ENCODE measurements around the gene PRKACB.

DNA sequence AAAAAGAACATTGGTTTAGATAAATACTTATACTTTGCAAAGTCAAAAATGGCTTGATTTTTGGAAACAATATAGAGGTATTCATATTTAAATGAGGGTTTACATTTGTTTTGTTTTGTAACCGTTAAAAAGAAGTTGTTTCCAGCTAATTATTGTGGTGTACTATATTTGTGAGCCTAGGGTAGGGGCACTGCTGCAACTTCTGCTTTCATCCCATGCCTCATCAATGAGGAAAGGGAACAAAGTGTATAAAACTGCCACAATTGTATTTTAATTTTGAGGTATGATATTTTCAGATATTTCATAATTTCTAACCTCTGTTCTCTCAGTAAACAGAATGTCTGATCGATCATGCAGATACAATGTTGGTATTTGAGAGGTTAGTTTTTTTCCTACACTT lies 92.2 kb downstream of the PRKACB start:
- no peak for TF ChIP-seq POLR2A (IDR thresholded peaks at IDR 0.05)
- no peak for TF ChIP-seq CTCF (IDR thresholded peaks at IDR 0.05)
